ENCODE measurements around the gene CNTN4. TPM values are rescaled to one million over a fixed set of nuclear protein-coding genes. Genes with fewer than 3 reads are reported as not detected.
"Not testable (repeated sequence)": the region's sequence is repeated elsewhere in the genome, so short reads cannot be mapped to it uniquely, and the experiment has no call there.

The CNTN4 gene
- total RNA-seq: not detected

GRCh38 chr3:2098398-2099027 lies at the start of gene CNTN4:
Gene CNTN4 (plus strand): TSS chr3:2098866.
- DNase-seq: no peak

- DNase-seq: no peak
These were observed 37.3 kb upstream of the CNTN4 start for GRCh38 chr3:2061360-2061759.

- DNase-seq: no peak
These were observed 27.1 kb upstream of the CNTN4 start for GRCh38 chr3:2071531-2071930.

GRCh38 chr3:2078821-2079220 lies 19.8 kb upstream of the CNTN4 start:
- DNase-seq: no peak

GRCh38 chr3:2082871-2083480 lies 15.7 kb upstream of the CNTN4 start:
- DNase-seq: no peak

GRCh38 chr3:2083558-2083957 lies 15.1 kb upstream of the CNTN4 start:
- DNase-seq: not testable (repeated sequence)

- no peak for DNase-seq
These were observed 8.4 kb upstream of the CNTN4 start for GRCh38 chr3:2090095-2090911.

- no peak for DNase-seq
These were observed 5.9 kb upstream of the CNTN4 start for GRCh38 chr3:2092758-2093157.

- DNase-seq: no peak
These were observed 3.7 kb upstream of the CNTN4 start for GRCh38 chr3:2094941-2095340.

GRCh38 chr3:2096216-2096615 lies 2.5 kb upstream of the CNTN4 start:
- DNase-seq: no peak

GRCh38 chr3:2097641-2098191 lies 950 bp upstream of the CNTN4 start:
- no peak for DNase-seq

- no peak for DNase-seq
These were observed 484 bp downstream of the CNTN4 start for GRCh38 chr3:2099028-2099671.

GRCh38 chr3:2099779-2100191 lies 1.1 kb downstream of the CNTN4 start:
- DNase-seq: no peak

- no peak for DNase-seq
These were observed 7.8 kb downstream of the CNTN4 start for GRCh38 chr3:2106438-2106837.

- DNase-seq: no peak
These were observed 12.0 kb downstream of the CNTN4 start for GRCh38 chr3:2110597-2111117.

GRCh38 chr3:2114617-2115275 lies 16.1 kb downstream of the CNTN4 start:
- no peak for DNase-seq

GRCh38 chr3:2130726-2131125 lies 32.1 kb downstream of the CNTN4 start:
- DNase-seq: no peak

- DNase-seq: no peak
These were observed 34.5 kb downstream of the CNTN4 start for GRCh38 chr3:2133146-2133545.

- no peak for DNase-seq
These were observed 39.0 kb downstream of the CNTN4 start for GRCh38 chr3:2137651-2138050.

GRCh38 chr3:2141482-2141881 lies 42.8 kb downstream of the CNTN4 start:
- DNase-seq: no peak

- DNase-seq: no peak
These were observed 50.1 kb downstream of the CNTN4 start for GRCh38 chr3:2148561-2149340.

GRCh38 chr3:2153053-2153452 lies 54.4 kb downstream of the CNTN4 start:
- no peak for DNase-seq
